Measurements from ENCODE around the gene UGT1A8.

DNA sequence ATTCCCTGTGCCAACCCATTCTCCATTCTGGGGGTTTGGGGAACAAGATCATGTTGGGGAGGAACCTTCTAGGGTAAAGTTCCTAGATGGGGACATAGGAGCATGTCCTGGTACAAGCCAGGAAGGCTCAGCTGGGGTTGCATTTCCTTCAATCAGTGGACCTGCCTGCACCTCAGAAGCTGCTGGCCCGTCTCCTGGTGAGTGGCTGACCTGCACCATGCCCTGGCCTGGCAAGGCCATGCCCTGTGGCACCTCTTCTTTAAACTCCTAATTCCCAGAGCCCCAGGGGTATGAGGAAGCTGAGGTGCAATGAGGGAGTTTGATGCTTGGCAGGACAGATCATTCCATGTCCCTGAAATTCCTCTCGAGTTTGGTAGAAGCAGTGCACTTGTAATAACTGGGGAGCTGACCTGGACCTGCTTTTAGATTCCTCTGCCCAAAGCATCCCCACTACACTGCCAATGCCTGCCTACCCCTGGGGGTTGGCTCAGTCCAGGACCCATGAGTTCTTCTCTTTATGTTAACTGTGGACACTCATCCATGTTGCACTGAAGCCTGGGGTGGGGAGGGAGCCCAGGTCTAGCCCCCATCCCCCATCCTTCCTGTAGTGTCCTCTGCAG is 186.0 kb downstream of the UGT1A8 start:
- no peak for TF ChIP-seq EZH2 (IDR thresholded peaks at IDR 0.05; ENCODE audit: borderline replicate concordance)
- TF ChIP-seq CTCF (IDR thresholded peaks at IDR 0.05; ENCODE audit: poor library complexity): no peak
- no peak for TF ChIP-seq EZH2phosphoT487 (IDR thresholded peaks at IDR 0.05; ENCODE audit: low read depth, severe bottlenecking, unreplicated experiment)

All from hepatocyte (in vitro differentiated cells).